ENCODE data around the gene SNCAIP. TPM values are rescaled to one million over a fixed set of nuclear protein-coding genes. Genes with fewer than 3 reads are reported as not detected.

The SNCAIP gene
- total and polyA plus RNA-seq, 2 of the 4 experiments (the other 2 are of a cell fraction), result 15.3 to 19.0 TPM

- Histone ChIP-seq H4K8ac (ENCODE audit: low read depth in 2 of 2, low read length in 2 of 2) (no peak overlapping the region), H2AFZ (replicated peaks; ENCODE audit: low read length, poor library complexity) (no peak overlapping the region), H3K14ac (replicated peaks; ENCODE audit: low read depth, low read length) (no peak overlapping the region), H3K56ac (ENCODE audit: extremely low read depth, insufficient read depth, low read length) (no peak overlapping the region), H3K4me3 (ENCODE audit: insufficient read depth, low read depth, low read length) (no peak overlapping the region), H2BK15ac (ENCODE audit: low read depth, low read length) (no peak overlapping the region), H2BK120ac (ENCODE audit: low read depth, low read length) (no peak overlapping the region), H3K9ac (ENCODE audit: low read depth, low read length) (no peak overlapping the region), H2AK9ac (replicated peaks; ENCODE audit: low read depth, low read length, poor library complexity) (no peak overlapping the region), H4K5ac (ENCODE audit: low read depth, low read length) (no peak overlapping the region), H3K4ac (ENCODE audit: low read depth, low read length) (no peak overlapping the region), H4K20me1 (ENCODE audit: insufficient read depth, low read length) (no peaks in the 10 kb centered on the region), H3K79me1 (ENCODE audit: low read depth in 1 of 2, low read length in 2 of 2) (peaks cover 2 to 12% of the 10 kb centered on the region in 2 experiments), H3K9me1 (ENCODE audit: insufficient read depth, low read length) (peaks cover 8% of the 10 kb centered on the region), H3K18ac (ENCODE audit: low read depth, low read length) (no peak overlapping the region), H3K4me2 (ENCODE audit: low read depth, low read length) (no peak overlapping the region), H3K23ac (ENCODE audit: low read depth, low read length) (no peak overlapping the region), H4K91ac (ENCODE audit: insufficient read depth, low read depth, low read length) (no peak overlapping the region), H2BK20ac (ENCODE audit: low read depth, low read length) (no peak overlapping the region), H3K27ac (ENCODE audit: insufficient read depth, low read length) (no peak overlapping the region), H3K9me3 (ENCODE audit: control insufficient read depth, insufficient read depth, low read length) (no peaks in the 10 kb centered on the region), H2AK5ac (ENCODE audit: low read depth, low read length) (no peak overlapping the region), H3K36me3 (ENCODE audit: control insufficient read depth, insufficient read depth, low read length) (no peaks in the 10 kb centered on the region; the same call in 1 of the 2 replicates), H2BK5ac (ENCODE audit: low read depth, low read length, poor library complexity, severe bottlenecking) (no peak overlapping the region), H3K4me1 (ENCODE audit: control insufficient read depth, insufficient read depth, low read length) (peaks cover 8% of the 10 kb centered on the region), H3K27me3 (ENCODE audit: control insufficient read depth, insufficient read depth, low read length) (no peaks in the 10 kb centered on the region)
- ATAC-seq (ENCODE audit: low read depth), result no peak
- BruUV-seq (replicated peaks), result no TSS peak
- POLR2A ChIA-PET (ENCODE audit: unreplicated experiment), result no interaction called here
- DNase-seq, result no peak
- intact Hi-C loops (cut with micrococcal nuclease) (loop anchor here (5.0 kb wide), 1 partner anchor 78 kb away; the partner anchor contains the start of gene SNCAIP), in situ Hi-C loops (cut with MboI; ENCODE audit: low sequenced_read_pairs) (no loop called here), dilution Hi-C loops (cut with HindIII; ENCODE audit: low sequenced_read_pairs, unreplicated experiment) (no loop called here)
- TF ChIP-seq CEBPB (IDR thresholded peaks at IDR 0.05; ENCODE audit: low read depth, low read length) (no peak), CHD1 (IDR thresholded peaks at IDR 0.05; ENCODE audit: low read depth, low read length) (no peak), POLR2A (IDR thresholded peaks at IDR 0.05; ENCODE audit: low read depth, low read length) (no peak), NFE2L2 (IDR thresholded peaks at IDR 0.05; ENCODE audit: low read depth, low read length) (no peak), MXI1 (IDR thresholded peaks at IDR 0.05; ENCODE audit: borderline replicate concordance, low read depth, low read length) (no peak), BHLHE40 (IDR thresholded peaks at IDR 0.05; ENCODE audit: low read depth, low read length) (no peak), RFX5 (IDR thresholded peaks at IDR 0.05; ENCODE audit: low read depth, low read length) (no peak), FOS (IDR thresholded peaks at IDR 0.05; ENCODE audit: low read depth, low read length) (no peak)
- no CpG with 5 or more reads among the region's 3 CpGs for WGBS, 2 experiments (ENCODE audit: extremely low coverage in 2 of 2, insufficient read length in 1 of 2)
- CTCF ChIA-PET, result no interaction called here
Observed at GRCh38 chr5:122390694-122391093, 78.7 kb downstream of the SNCAIP start.

Data from IMR-90 (cell line).